DMS53 (cell line): ENCODE measurements around the gene AICDA.
"Not testable (repeated sequence)": the region's sequence is repeated elsewhere in the genome, so short reads cannot be mapped to it uniquely, and the experiment has no call there.

Source experiments
- DNase-seq: peaks from one replicate; lab custom pipeline; 2025; lab: John Stamatoyannopoulos, UW

The AICDA gene

GRCh38 chr12:8612629-8613028, at the start of gene AICDA:
Gene AICDA (minus strand): TSS chr12:8612859. CDS start chr12:8612767, 92 bp downstream.
- DNase-seq: no peak

- DNase-seq: no peak
Observed at GRCh38 chr12:8661751-8662150, 49.1 kb upstream of the AICDA start.

GRCh38 chr12:8661016-8661415, 48.4 kb upstream of the AICDA start:
- no peak for DNase-seq

DNA sequence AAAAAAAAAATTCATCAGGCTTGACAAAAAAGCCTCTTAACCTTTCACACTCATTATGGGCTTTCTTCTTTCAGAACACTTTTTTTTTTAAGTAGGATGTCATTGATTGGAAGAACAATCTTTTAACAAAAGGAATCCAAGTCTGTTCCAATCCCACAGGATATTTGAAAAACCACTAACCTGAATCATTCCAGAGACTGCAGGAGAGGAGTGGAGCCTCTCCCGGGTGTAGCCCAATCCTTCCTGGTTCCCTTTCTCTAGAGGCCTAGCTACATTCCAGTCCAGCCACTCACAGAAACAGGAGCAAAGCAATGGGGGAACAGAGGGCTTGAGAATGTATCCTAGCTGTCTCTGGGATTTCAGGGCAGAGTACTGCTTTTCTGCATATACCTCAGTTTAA, 45.7 kb upstream of the AICDA start:
- no peak for DNase-seq

- peak; percentile 46 for DNase-seq
Observed at GRCh38 chr12:8655421-8655820, 42.8 kb upstream of the AICDA start.

DNA sequence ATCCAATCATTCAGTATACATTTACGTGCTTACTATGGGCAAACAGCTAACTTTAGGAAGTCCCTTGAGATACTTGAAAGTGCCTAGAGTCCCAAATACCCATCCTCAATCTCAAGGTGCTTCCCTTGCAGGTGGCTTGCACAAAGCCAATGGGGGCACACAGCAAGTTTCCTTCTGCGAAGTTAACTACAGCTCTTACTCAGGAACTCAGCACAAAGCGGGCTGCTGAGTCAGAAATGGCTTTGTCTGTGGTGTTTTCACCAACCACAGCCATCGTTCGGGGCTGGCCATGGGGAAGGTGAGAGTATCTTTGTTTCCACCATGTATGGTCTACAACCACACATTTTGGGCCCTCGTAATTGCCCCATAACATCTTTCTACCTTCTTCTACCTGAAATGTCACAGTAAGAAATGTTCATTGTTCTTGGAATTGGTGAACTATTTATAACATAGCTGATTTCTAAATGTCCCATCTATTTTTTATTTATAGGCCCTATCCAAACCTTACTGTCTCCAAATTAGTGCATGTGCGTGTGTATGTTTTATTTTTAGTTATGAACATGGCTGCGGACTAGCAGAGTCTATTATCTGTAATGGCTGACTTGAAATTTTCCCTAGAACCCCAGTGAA, 36.0 kb upstream of the AICDA start:
- DNase-seq: no peak

DNA sequence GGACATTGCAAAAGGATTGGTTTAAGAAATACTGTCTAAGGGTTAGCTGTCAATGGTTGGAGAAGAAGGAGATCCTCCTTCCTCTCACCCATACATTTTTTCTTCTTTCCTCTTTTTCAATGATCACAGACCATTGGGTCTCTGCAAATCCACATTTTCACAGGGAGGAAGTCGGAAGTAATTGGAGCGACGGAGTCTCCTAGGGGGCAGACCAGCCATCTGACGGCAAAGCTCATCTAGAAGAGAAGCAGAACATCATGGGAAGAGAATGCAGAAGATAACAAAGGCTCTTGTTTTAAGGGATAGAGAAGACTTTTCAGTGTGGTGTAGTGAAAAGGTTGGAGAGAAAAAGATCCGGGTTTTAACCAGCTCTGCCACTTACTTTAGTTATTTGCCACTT, 35.3 kb upstream of the AICDA start:
- no peak for DNase-seq

DNA sequence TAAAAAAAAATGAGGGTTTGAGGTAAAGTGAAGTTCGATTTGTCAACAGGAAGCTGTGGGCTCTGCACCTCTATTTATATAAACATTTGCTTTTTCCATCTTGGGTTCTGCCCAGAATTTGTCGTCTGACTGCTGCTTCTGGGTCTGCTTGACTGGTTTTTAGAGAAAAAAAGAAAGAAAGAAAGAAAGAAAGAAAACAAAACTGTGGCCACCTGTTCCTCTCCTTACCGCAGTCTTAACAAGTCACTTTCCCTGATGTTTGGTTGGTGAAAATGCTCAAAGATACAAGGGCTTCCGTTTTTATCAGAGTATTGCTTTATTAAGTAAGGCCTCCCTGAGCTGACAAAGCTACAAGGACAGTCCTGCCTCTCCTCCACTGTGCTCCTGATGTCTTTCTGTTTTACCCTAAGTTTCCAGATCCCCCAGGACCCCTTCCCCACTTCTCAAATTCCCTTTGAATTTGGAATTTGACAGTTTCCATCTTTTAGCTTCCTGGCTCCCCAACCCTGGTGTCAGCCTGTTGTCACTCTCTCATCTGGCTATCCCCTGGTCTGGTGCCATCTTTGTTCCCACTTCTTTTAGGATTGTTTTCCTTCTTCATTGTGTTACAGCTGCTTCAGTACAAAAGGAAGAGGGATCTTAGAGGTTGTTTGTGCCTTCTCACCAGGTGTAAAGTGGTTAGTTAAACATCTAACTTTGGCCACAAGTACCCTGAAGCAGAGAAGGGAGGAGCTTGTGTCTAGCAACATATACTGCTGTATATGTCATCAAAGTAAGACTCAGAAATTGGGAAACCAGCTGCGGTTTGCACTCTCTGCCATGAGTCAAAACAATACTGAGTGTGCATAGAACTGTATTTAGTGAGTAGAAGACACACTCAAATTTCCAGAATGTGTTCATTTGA, 31.9 kb upstream of the AICDA start:
- DNase-seq: peak; percentile 51

DNA sequence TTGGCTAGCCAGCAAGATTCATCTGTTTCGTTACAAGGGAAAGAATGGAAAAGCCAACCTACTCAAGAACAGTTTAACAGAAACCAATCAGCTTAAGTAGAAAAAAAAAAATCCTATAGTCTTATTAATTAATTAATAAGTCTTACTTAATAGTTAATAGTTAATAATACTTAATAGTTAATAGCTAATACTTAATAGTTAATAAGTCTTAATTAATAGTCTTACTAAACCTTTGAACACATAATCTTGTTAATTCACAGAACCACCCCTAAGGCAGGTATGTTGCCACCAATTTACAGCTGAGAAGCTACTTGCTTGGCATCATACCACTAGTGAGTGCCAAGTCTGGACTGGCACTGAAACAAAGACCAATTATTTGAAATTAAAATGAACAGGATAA, 30.1 kb upstream of the AICDA start:
- no peak for DNase-seq

DNA sequence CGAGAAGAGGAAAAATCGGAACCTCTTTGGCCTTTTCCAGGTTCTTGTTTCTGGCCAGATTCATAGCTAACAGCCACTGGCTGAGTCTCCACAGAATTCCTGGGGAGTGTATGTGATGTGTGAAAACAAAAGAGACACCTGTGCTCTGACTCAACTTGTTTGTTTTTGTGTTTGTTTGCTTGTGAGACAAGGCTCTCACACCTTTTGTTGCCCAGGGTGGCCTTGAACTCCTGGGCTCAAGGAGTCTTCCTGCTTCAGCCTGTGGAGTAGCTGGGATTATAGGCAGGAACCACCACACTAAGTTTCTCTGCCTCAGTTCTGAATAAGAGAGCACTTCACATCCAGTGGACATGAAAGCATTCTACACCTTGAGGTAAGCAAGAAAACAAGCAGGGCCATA, 27.3 kb upstream of the AICDA start:
- DNase-seq: peak; percentile 84

DNA sequence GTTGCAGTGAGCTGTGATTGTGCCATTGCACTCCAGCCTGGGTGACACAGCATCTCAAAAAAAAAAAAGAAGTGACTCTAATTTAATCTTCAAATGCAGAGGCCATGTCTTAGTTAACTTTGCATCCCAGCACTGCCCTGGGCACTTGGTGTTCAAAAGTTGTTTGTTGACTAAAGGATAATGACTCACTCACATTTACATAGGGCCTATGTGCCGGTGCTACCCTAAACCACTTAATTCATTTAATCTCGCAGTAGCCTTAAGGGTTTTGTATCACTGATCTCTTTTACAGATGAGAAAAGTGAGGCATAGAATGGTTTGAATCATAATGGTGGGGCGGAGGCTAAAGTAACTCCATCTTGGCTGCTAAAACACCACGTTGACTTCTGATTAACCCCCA, 26.3 kb upstream of the AICDA start:
- DNase-seq: no peak

DNA sequence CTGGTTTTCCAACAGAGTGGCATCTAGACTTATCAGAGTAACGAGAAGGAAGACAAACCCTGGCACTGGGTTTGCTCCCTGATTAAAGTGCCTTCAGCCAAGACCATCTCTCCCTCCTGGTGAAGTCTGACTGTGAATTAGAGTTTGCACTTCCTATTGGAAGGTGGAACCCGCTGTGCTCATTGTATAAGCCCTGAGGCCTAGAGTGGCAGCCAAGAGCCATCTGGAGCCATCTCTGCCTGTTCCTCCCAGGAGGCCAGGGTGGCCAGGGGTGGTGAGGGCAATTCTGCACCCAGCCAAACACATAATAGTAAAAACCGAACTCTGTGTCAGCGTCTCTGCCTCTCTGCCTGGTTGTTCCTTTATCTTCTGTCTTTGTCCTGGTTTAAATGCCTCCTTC, 25.0 kb upstream of the AICDA start:
- DNase-seq: no peak

- no peak for DNase-seq
Observed at GRCh38 chr12:8637244-8637643, 24.6 kb upstream of the AICDA start.

GRCh38 chr12:8636581-8636980, 23.9 kb upstream of the AICDA start:
- no peak for DNase-seq

- DNase-seq: not testable (repeated sequence)
Observed at GRCh38 chr12:8636007-8636346, 23.3 kb upstream of the AICDA start.

GRCh38 chr12:8635342-8636006, 22.8 kb upstream of the AICDA start:
- DNase-seq: not testable (repeated sequence)

- no peak for DNase-seq
Observed at GRCh38 chr12:8630131-8630530, 17.5 kb upstream of the AICDA start.

DNA sequence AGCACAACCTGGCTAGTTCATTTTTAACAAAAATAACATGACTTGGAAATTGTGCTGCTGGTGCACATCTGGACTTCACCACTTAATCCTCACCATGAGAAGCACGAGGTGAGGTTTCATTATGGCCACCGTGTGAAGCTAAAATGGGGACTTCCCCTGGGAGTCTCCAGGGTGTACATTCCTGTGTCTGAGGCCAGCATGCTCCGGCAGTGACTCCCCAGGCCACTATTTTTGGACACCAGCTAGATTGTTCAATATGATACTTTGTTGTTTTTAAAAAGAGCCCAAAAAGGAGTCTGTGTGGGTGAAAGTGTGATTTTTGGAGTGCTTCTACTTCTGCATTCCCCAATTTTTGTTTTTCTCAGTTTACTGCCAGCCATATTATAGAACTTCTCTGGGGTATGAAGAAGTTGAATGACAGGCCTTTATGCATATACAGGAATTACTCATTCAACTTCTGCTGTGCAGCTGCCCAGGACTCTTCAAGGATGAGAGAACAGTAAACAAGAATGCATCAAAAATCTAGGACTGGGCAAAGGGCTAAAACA, 16.9 kb upstream of the AICDA start:
- no peak for DNase-seq

GRCh38 chr12:8628731-8629130, 16.1 kb upstream of the AICDA start:
- DNase-seq: no peak

DNA sequence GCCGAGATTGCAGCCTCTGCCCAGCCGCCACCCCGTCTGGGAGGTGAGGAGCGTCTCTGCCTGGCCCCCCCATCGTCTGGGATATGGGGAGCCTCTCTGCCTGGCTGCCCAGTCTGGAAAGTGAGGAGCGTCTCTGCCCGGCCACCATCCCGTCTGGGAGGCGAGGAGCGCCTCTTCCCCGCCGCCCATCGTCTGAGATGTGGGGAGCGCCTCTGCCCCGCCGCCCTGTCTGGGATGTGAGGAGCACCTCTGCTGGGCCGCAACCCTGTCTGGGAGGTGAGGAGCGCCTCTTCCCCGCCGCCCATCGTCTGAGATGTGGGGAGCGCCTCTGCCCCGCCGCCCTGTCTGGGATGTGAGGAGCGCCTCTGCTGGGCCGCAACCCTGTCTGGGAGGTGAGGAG, 12.1 kb upstream of the AICDA start:
- DNase-seq: not testable (repeated sequence)

DNA sequence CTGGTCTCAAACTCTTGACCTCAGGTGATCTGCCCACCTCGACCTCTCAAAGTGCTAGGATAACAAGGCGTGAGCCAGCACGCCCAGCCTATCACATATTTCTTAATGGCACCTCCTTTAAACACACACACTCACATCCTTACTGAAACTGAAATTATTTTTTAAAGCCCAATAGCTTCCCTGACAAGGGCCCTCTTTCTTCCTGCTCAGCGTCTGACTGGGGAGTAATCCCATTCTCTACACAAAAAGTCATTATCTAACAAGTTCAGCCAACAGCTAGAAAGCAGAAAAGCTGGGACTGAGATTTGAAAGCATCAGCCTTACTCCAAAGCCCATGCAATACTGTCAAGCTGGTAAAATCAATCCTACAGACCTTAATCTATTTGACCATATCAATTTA, 10.0 kb upstream of the AICDA start:
- no peak for DNase-seq

GRCh38 chr12:8615206-8615605, 2.5 kb upstream of the AICDA start:
- DNase-seq: no peak

- not testable (repeated sequence) for DNase-seq
Observed at GRCh38 chr12:8613881-8614280, 1.2 kb upstream of the AICDA start.
